Keratinocyte (primary cell): Measurements from ENCODE around the gene NOS1AP.

Source experiments
- EZH2 ChIP-seq: IDR thresholded peaks from one replicate; pipeline ENCODE4 v1.6.1; 2012; ENCODE audit warnings: inconsistent platforms, mild to moderate bottlenecking, low read length, moderate library complexity
- TF ChIP-seq, protein P1 (sequence below), 3 experiments: IDR thresholded peaks in 1 of 3; conservative IDR thresholded peaks in 1 of 3; optimal IDR thresholded peaks in 1 of 3; 2 replicates in 2 of 3; 3 replicates in 1 of 3; pipeline versions ENCODE3 to v1.5.1; 2011; ENCODE audit warnings: low read length in 3 of 3, mild to moderate bottlenecking in 3 of 3, moderate library complexity in 2 of 3, control low read depth in 1 of 3, inconsistent platforms in 1 of 3; ENCODE audit not compliant: insufficient read depth in 2 of 3; ENCODE audit errors: extremely low read depth in 1 of 3

GRCh38 chr1:162228586-162228985 lies 159.1 kb downstream of the NOS1AP start:
- TF ChIP-seq EZH2: no peak
- TF ChIP-seq, protein P1, sequence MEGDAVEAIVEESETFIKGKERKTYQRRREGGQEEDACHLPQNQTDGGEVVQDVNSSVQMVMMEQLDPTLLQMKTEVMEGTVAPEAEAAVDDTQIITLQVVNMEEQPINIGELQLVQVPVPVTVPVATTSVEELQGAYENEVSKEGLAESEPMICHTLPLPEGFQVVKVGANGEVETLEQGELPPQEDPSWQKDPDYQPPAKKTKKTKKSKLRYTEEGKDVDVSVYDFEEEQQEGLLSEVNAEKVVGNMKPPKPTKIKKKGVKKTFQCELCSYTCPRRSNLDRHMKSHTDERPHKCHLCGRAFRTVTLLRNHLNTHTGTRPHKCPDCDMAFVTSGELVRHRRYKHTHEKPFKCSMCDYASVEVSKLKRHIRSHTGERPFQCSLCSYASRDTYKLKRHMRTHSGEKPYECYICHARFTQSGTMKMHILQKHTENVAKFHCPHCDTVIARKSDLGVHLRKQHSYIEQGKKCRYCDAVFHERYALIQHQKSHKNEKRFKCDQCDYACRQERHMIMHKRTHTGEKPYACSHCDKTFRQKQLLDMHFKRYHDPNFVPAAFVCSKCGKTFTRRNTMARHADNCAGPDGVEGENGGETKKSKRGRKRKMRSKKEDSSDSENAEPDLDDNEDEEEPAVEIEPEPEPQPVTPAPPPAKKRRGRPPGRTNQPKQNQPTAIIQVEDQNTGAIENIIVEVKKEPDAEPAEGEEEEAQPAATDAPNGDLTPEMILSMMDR (optimal IDR thresholded peaks at IDR 0.05 in 1 of 3, IDR thresholded peaks at IDR 0.05 in 1 of 3, conservative IDR thresholded peaks at IDR 0.05 in 1 of 3; ENCODE audit: extremely low read depth in 1 of 3, insufficient read depth in 2 of 3, low read length in 3 of 3): no peak
